Panc1 (cell line): ENCODE data around the gene P4HTM. TPM values are rescaled to one million over a fixed set of nuclear protein-coding genes. Genes with fewer than 3 reads are reported as not detected.

Source experiments
- ATAC-seq: fragments of 200-7000 bp; cut with Tn5 transposase; 2 replicates; pipeline ENCODE4 v1.9.1; 2020; ENCODE audit warnings: mild to moderate bottlenecking, moderate library complexity
- BruUV-seq: library from RNA; stranded (reverse); fragments of 400-500 nt; replicated peaks from 2 replicates; lab custom pipeline; 2021; lab: Mats Ljungman, UMichigan
- CTCF ChIA-PET: fragments of 300-600 bp; sonication (Branson Sonifier 250); formaldehyde crosslinking; loops from one replicate; lab custom pipeline; 2022; ENCODE audit warnings: antibody characterized with exemption; lab: Charles Lee
- POLR2A ChIA-PET: fragments of 300-600 bp; sonication (Branson Sonifier 250); formaldehyde crosslinking; loops from one replicate; lab custom pipeline; 2022; ENCODE audit warnings: antibody characterized with exemption; lab: Charles Lee
- DNase-seq: peaks from one replicate; pipeline ENCODE4 v3.0.0-alpha.2; 2010; ENCODE audit warnings: low read depth, low spot score
- H3K27ac ChIP-seq: 2 replicates; pipeline ENCODE4 v1.5.1; 2011; ENCODE audit warnings: mild to moderate bottlenecking, low read length, inconsistent platforms
- H3K27me3 ChIP-seq: fragments of 200-500 bp; sonication (Bioruptor generic); 2 replicates; pipeline ENCODE4 v1.6.0; 2014; ENCODE audit warnings: low read length, inconsistent platforms; ENCODE audit not compliant: control insufficient read depth, insufficient read depth
- H3K36me3 ChIP-seq: fragments of 200-500 bp; sonication (Bioruptor generic); 2 replicates; pipeline ENCODE4 v1.5.1; 2014; ENCODE audit warnings: inconsistent platforms, mild to moderate bottlenecking, low read length, moderate library complexity; ENCODE audit not compliant: control insufficient read depth, insufficient read depth
- H3K4me1 ChIP-seq: 2 replicates; pipeline ENCODE4 v1.5.1; 2011; ENCODE audit warnings: inconsistent platforms, mild to moderate bottlenecking, low read length, moderate library complexity; ENCODE audit not compliant: control insufficient read depth, insufficient read depth
- H3K4me3 ChIP-seq, 2 experiments: 2 replicates each; pipeline ENCODE4 v1.5.1; 2011 to 2012; ENCODE audit warnings: low read depth in 2 of 2, low read length in 2 of 2, mild to moderate bottlenecking in 2 of 2, inconsistent platforms in 1 of 2, moderate library complexity in 1 of 2
- H3K9me3 ChIP-seq: fragments of 200-500 bp; sonication (Bioruptor generic); 2 replicates; pipeline ENCODE4 v1.5.1; 2014; ENCODE audit warnings: low read depth, mild to moderate bottlenecking, inconsistent platforms, low read length, moderate library complexity; ENCODE audit not compliant: control insufficient read depth, insufficient read depth
- POLR2AphosphoS5 ChIP-seq: IDR thresholded peaks from 2 replicates; pipeline ENCODE4 v1.6.1; 2012; ENCODE audit warnings: mild to moderate bottlenecking, low read depth, low read length, moderate library complexity
- SIN3A ChIP-seq: IDR thresholded peaks from 2 replicates; pipeline ENCODE4 v1.6.1; 2012; ENCODE audit warnings: low read depth, mild to moderate bottlenecking, low read length, moderate library complexity, borderline replicate concordance; ENCODE audit not compliant: insufficient read depth
- TCF7L2 ChIP-seq: IDR thresholded peaks from 2 replicates; pipeline ENCODE4 v1.6.1; 2011; ENCODE audit warnings: mild to moderate bottlenecking, low read depth, low read length, inconsistent platforms
- in situ Hi-C: cut with HindIII; loops from 2 replicates; pipeline ENCODE4 v1.10.0; 2016; ENCODE audit warnings: low sequenced_read_pairs, low pct_unique_long_range_greater_than_20kb
- intact Hi-C: fragments of 100-400 bp; cut with micrococcal nuclease; formaldehyde crosslinking; loops from one replicate; pipeline ENCODE4 v1.10.0; 2022; ENCODE audit not compliant: unreplicated experiment
- total RNA-seq: library from RNA; stranded (reverse); gene quantifications from one replicate; pipeline ENCODE4 v1.2.1, GENCODE V29; 2021; ENCODE audit not compliant: unreplicated experiment
- TF ChIP-seq, protein P1 (sequence below), 2 experiments: IDR thresholded peaks; 2 replicates each; pipeline ENCODE4 v1.6.1; 2011 to 2012; ENCODE audit warnings: low read depth in 2 of 2, control low read depth in 1 of 2, low read length in 1 of 2, mild to moderate bottlenecking in 1 of 2, moderate library complexity in 1 of 2; ENCODE audit not compliant: insufficient read depth in 1 of 2
- TF ChIP-seq, protein P2 (sequence below): fragments of 450-650 bp; IDR thresholded peaks from 2 replicates; pipeline ENCODE4 v1.5.1; 2017; ENCODE audit warnings: mild to moderate bottlenecking

The P4HTM gene
- total RNA-seq, 1 experiment from 2014 or later = 28.3 TPM

DNA sequence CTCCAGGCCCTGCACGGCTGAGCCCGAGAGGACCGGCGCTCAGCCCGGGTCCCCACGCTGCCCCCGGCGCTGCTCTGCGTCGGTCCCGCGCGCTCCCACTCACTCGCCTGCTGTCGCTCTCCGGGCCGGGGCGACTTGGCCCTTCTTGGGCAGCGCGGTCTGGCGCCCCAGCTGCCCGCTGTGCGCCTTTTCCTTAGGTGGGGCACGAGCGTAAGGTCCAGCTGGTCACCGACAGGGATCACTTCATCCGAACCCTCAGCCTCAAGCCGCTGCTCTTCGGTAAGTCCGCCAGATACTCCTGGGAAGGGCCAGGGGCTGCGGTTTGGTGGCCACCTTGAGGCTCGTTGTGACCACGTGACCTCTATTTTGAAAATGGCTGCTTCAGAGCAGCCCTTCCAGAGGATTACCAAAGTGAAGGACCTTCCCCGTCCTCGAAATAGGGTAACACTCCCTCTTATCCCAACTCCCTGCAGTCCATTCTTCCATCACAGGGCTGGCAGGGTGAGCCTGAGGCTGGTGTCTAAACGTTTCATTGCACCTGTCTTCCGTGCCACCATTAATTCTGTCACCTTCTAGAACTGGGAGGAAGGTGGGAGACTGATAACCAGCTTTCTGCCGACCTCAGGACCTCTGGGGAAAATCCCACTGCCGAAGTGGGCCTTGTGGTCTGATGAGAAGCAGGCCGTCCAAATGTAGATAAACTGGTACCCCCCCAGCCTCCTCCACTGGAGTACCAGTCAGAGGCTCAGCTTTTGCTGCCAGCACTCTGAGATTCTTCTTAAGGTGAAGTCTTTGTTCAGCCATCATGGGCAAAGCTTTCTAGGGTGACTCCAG, 812 bp downstream of the P4HTM start:
- in situ Hi-C loops = no loop called here
- peaks cover 19% of the 10 kb centered on the region for H3K4me1 ChIP-seq

GRCh38 chr3:48991851-48992545, 2.0 kb downstream of the P4HTM start:
- peak overlapping the region; percentile 84 for H3K27ac ChIP-seq

More for the DNA sequence above, 812 bp downstream of the P4HTM start:
- ATAC-seq (peak; percentile 32), DNase-seq (no peak)
- Histone ChIP-seq H3K27me3 (no peaks in the 10 kb centered on the region), H3K9me3 (no peaks in the 10 kb centered on the region), H3K27ac (peak overlapping the region; percentile 84), H3K36me3 (no peaks in the 10 kb centered on the region), H3K4me3 (peak overlapping the region; percentile 50 to 66)
- TF ChIP-seq TCF7L2 (no peak), POLR2AphosphoS5 (no peak), SIN3A (no peak)
- TF ChIP-seq, protein P1, sequence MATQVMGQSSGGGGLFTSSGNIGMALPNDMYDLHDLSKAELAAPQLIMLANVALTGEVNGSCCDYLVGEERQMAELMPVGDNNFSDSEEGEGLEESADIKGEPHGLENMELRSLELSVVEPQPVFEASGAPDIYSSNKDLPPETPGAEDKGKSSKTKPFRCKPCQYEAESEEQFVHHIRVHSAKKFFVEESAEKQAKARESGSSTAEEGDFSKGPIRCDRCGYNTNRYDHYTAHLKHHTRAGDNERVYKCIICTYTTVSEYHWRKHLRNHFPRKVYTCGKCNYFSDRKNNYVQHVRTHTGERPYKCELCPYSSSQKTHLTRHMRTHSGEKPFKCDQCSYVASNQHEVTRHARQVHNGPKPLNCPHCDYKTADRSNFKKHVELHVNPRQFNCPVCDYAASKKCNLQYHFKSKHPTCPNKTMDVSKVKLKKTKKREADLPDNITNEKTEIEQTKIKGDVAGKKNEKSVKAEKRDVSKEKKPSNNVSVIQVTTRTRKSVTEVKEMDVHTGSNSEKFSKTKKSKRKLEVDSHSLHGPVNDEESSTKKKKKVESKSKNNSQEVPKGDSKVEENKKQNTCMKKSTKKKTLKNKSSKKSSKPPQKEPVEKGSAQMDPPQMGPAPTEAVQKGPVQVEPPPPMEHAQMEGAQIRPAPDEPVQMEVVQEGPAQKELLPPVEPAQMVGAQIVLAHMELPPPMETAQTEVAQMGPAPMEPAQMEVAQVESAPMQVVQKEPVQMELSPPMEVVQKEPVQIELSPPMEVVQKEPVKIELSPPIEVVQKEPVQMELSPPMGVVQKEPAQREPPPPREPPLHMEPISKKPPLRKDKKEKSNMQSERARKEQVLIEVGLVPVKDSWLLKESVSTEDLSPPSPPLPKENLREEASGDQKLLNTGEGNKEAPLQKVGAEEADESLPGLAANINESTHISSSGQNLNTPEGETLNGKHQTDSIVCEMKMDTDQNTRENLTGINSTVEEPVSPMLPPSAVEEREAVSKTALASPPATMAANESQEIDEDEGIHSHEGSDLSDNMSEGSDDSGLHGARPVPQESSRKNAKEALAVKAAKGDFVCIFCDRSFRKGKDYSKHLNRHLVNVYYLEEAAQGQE (IDR thresholded peaks at IDR 0.05; ENCODE audit: insufficient read depth in 1 of 2, low read depth in 2 of 2, low read length in 1 of 2) = no peak
- TF ChIP-seq, protein P2, sequence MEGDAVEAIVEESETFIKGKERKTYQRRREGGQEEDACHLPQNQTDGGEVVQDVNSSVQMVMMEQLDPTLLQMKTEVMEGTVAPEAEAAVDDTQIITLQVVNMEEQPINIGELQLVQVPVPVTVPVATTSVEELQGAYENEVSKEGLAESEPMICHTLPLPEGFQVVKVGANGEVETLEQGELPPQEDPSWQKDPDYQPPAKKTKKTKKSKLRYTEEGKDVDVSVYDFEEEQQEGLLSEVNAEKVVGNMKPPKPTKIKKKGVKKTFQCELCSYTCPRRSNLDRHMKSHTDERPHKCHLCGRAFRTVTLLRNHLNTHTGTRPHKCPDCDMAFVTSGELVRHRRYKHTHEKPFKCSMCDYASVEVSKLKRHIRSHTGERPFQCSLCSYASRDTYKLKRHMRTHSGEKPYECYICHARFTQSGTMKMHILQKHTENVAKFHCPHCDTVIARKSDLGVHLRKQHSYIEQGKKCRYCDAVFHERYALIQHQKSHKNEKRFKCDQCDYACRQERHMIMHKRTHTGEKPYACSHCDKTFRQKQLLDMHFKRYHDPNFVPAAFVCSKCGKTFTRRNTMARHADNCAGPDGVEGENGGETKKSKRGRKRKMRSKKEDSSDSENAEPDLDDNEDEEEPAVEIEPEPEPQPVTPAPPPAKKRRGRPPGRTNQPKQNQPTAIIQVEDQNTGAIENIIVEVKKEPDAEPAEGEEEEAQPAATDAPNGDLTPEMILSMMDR = no peak
- no TSS peak for BruUV-seq
- ChIA-PET POLR2A (interaction anchor here (0.6 kb wide), 1 partner anchor 31 kb away, joined by 6 read pairs; no protein-coding TSS in a partner anchor), CTCF (no interaction called here)
- intact Hi-C loops = no loop called here

More at GRCh38 chr3:48991851-48992545, 2.0 kb downstream of the P4HTM start:
- Histone ChIP-seq H3K27me3 (no peaks in the 10 kb centered on the region), H3K36me3 (no peaks in the 10 kb centered on the region), H3K4me3 (peak overlapping the region; percentile 50 to 66), H3K4me1 (peaks cover 19% of the 10 kb centered on the region), H3K9me3 (no peaks in the 10 kb centered on the region)
- ATAC-seq (no peak), DNase-seq (no peak)
- intact Hi-C loops = no loop called here
- CTCF ChIA-PET = no interaction called here
- in situ Hi-C loops = no loop called here
- POLR2A ChIA-PET = no interaction called here
- TF ChIP-seq POLR2AphosphoS5 (no peak), SIN3A (no peak), TCF7L2 (no peak)
- TF ChIP-seq, protein P2 = no peak
- TF ChIP-seq, protein P1 (IDR thresholded peaks at IDR 0.05; ENCODE audit: insufficient read depth in 1 of 2, low read depth in 2 of 2, low read length in 1 of 2) = no peak
- BruUV-seq = TSS peak; percentile 63
